HG03432 (cell line): ENCODE results near the gene ARL16.
A peak's percentile ranks its signal among the peaks of the same experiment; 100 is the strongest.

Experiments used
- ATAC-seq: cut with Tn5 transposase; IDR thresholded peaks from one replicate; pipeline ENCODE4 v1.9.1; 2021; ENCODE audit warnings: mild to moderate bottlenecking, moderate library complexity; ENCODE audit not compliant: unreplicated experiment

ARL16 gene

DNA sequence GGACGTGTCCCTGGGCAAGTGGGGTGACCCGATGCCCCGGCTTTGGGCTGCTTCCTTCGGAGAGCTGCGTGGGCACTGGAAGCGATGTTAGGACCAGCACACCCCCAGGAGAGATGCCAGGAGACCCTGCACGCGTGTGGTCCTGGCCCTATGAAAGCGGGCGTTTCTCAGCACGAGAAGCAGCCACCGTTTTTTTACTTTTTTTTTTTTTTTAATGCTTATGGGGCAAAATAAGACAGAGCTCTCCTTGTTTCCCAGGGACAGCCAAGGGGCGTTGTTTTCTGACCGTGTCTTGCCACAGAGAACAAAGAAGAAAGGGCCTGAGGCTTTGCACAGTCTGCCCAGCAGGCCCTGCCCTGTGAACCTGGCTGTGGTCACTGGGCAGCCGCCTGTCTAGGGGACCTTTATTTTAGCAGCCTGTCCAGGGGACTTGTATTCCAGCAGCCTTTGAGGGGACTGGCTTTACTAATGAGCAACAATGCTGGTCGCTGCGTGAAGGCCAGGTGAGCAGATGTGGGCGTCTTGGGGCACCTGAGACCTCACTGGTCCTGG lies 29.5 kb upstream of the ARL16 start:
- ATAC-seq, result no peak

- peak; percentile 14 for ATAC-seq
These were observed 28.9 kb upstream of the ARL16 start for GRCh38 chr17:81712468-81713003.

DNA sequence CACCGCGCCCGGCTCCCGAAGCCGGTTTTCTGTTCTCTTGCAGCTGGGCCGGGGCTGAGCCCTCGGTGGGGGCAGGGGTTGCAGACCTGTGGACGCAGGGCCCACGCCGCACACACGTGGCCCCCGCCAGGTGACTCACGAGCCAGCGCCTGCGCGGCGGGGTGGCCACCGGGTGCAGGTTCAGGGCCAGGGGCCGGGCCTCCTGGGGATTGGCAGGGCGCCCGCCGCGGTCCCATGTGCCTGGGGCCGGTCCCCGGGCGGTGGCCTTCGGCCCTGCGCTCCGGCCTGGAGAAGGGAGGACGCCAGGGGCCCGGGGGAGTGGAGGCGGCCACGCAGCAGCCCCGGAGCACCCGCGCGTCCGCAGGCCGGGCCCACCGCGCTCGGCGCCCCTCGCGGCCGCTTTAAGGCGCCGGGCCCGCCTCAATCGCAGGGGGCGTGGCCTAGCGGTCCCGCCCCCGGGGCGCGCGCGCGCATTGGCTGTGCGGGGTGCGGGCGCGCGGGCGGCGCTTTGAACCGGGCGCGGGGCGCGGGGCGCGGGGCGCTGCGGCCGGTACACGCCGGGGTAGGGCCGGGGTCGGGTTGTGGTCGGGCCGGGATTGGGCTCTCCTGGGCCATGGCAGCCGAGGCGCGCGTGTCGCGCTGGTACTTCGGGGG lies 28.3 kb upstream of the ARL16 start, which contains the start of gene SLC25A10:
Gene SLC25A10, plus strand, starts transcription at position 471 of the 654 bp plus-strand sequence. Its CDS starts 143 bp downstream, at position 614.
- peak; percentile 62 for ATAC-seq

DNA sequence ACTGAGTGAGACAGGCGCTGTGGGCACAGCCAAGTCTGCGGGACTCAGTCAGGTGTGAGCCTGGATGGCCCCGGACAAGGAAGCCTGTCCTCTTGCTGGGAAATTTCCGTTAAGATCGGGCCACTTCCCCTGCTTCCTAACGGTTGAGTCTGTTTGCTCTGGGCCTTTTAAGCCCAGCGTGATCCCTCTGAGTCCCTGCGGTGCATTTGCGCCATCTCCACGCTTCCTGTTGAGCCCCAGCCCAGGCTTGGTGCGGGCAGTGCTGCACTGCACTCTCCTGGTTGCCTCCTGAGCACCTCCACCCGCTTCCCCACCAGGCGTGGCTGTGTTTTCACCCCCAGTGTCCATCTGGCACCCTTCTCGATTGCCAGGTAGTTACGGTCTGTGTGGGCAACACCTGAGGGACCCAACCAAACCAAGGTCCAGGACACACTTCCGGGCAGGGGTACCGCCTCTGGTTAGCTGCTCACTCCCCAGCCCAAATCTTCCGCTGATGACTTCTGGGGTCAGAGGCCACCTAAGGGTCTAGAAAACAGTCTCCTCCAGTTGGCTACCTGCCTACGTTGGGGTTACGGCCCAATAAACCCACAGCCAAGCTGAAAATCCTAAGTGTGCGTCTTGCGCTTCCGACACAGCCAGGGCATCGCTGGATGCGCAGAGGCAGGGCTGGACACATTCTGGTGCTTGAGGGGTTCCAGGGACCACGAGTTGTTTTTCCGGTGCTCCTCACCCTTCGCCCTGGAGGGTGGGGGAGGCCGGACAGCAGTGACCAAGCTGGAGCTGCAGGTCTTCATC lies 27.1 kb upstream of the ARL16 start:
- no peak for ATAC-seq

DNA sequence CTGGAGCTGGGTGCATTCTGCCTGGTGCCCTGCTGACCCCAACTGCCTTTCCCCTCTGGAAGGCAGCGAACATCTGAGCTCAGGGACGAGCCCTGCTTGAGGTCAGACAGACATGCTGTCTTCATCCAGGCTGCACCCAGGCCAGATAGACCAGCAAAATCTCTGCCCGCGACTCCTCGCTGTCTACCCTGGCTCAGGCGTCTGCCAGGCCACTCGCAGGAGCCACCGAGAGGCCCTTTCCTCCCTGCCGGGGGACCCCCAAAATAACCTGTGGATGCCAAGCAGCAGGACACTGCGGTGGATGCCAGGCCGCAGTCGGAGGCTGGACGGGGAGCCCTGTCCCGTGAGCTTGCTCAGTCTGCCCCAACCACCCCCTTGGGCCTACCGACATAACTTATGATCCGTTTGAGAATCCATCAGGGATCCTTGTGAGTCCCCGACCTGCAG lies 25.2 kb upstream of the ARL16 start:
- no peak for ATAC-seq

DNA sequence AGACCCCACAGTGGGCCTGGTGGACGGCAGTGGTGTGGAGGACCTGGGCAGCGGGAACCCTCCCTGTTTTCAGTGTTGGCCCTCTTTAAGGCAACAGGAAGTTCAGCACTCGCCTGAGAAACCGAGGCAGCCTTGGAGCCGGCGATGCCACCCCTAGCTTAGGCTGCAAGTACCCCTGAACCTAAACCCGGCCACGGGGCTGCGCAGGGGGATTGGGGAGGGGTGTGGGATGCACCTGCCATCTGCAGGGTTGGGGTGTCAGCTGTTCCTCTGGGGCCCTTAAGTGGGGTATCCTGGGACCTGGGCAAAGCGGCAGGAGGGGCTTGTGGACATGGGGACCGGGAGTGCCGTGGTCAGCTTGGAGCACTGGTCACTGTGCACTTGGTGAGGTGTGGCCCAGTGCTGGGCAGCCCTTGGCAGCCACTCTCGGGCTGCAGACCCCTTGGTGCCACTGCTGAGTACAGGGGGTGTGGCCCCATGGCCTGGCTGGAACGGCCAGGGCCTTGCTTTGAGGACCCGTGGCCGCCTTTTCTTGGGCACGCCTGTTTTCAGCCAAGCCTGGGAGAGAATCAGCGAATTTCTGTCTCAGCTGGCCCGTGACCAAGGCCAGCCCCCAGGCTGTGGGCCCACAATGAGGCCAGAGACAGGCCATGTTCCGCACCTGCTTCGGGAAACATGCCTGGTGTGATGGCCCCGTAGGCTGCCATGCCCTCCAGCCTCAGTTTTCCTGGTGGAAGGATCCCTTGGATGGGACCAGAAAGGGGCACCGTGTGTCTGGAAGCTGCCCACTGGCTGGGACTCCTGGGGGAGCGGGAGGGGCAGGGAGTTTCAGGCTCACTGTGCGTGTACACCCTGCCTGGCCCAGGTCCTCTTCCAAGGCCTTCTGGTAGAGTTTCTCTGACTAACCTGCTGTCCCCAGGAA lies 24.4 kb upstream of the ARL16 start:
- no peak for ATAC-seq

DNA sequence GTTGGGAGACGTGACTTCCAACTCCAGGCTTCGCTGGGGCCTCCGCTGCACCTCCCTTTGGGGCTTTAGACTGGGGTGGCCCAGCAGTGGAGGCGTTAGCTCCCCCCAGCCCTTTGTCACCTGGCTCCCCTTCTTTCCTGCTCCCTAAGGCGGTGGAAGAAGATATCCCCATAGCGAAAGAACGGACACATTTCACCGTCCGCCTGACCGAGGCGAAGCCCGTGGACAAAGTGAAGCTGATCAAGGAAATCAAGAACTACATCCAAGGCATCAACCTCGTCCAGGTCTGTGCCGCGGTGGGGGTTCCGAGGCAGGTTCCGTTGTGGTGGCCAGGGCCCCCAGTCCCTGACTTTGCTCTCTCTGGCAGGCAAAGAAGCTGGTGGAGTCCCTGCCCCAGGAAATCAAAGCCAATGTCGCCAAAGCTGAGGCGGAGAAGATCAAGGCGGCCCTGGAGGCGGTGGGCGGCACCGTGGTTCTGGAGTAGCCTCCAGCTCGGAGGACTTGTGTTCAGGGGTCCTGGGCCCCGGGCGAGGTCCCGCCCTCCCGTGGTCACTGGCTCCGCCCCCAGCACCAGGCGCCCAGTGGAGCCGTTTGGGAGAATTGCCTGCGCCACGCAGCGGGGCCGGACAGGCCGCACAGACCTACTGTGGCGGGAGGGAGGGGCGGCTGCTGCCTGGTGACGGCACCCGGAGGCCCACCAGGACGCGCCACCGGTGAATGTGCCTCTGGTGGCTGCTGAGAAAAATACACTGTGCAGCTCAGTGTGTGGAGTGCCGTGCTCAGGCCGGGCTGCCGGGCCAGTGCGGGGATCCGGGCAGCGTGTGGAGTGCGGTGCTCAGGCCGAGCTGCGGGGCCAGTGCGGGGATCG lies 23.4 kb upstream of the ARL16 start:
- ATAC-seq, result no peak

- no peak for ATAC-seq
These were observed 22.6 kb upstream of the ARL16 start for GRCh38 chr17:81706232-81706611.

GRCh38 chr17:81705518-81706231 lies 22.1 kb upstream of the ARL16 start:
- ATAC-seq, result no peak

GRCh38 chr17:81703747-81704654 lies 20.4 kb upstream of the ARL16 start:
- ATAC-seq, result no peak

GRCh38 chr17:81702934-81703746 lies 19.5 kb upstream of the ARL16 start, which contains the start of gene MRPL12:
TSS of gene MRPL12 (plus strand) at chr17:81703367. CDS start at chr17:81703502, 135 bp downstream.
- peak; percentile 77 for ATAC-seq

DNA sequence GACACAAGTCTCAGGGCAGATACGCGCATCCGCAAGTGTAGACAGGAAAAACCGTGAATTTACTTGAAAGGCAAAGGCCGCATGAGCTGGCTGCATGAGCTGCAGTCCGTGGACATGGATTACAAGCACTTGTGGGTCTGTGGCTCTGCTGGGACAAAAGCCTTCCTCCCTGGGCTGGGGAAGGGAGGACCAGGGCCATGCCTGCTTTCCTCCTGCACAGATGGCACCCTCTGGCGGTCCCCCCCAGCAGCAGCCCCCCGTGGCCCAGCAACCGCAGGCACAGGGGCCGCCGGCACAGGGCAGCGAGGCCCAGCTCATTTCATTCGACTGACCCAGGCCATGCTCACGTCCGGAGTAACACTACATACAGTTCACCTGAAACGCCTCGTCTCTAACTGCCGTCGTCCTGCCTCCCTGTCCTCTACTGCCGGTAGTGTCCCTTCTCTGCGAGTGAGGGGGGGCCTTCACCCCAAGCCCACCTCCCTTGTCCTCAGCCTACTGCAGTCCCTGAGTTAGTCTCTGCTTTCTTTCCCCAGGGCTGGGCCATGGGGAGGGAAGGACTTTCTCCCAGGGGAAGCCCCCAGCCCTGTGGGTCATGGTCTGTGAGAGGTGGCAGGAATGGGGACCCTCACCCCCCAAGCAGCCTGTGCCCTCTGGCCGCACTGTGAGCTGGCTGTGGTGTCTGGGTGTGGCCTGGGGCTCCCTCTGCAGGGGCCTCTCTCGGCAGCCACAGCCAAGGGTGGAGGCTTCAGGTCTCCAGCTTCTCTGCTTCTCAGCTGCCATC lies 17.9 kb upstream of the ARL16 start:
- ATAC-seq, result no peak

DNA sequence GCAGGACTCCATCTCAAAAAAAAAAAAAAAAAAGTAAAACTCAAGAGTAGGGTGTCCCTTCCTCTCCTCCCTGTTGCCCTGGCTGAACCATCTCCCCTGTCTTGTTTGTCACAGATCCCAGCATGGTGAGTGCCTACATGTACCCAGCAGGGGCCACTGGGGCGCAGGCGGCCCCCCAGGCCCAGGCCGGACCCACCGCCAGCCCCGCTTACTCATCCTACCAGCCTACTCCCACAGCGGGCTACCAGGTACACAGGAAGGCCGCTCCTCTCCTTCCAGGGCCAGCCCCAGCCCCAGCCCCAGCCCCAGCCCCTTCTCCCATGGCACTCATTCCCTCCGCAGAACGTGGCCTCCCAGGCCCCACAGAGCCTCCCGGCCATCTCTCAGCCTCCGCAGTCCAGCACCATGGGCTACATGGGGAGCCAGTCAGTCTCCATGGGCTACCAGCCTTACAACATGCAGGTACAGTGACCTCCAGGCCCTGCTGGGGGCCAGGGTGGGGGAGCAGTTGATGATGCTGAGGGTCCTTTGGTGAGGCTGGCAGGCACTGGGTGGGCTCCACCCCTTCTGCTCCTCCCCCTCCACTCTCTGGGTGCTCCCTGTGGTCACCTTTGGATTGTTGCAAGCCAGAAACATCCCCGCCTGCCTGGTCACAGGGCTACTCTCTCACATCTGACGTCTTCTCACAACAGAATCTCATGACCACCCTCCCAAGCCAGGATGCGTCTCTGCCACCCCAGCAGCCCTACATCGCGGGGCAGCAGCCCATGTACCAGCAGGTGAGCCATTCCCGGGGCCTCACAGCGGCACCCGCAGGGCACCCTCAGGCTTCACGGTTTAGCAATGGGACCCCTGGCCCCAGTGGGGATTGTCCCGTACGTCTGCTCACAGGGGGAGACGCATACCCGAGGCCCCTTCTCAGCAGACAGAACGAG lies 17.0 kb upstream of the ARL16 start:
- no peak for ATAC-seq

DNA sequence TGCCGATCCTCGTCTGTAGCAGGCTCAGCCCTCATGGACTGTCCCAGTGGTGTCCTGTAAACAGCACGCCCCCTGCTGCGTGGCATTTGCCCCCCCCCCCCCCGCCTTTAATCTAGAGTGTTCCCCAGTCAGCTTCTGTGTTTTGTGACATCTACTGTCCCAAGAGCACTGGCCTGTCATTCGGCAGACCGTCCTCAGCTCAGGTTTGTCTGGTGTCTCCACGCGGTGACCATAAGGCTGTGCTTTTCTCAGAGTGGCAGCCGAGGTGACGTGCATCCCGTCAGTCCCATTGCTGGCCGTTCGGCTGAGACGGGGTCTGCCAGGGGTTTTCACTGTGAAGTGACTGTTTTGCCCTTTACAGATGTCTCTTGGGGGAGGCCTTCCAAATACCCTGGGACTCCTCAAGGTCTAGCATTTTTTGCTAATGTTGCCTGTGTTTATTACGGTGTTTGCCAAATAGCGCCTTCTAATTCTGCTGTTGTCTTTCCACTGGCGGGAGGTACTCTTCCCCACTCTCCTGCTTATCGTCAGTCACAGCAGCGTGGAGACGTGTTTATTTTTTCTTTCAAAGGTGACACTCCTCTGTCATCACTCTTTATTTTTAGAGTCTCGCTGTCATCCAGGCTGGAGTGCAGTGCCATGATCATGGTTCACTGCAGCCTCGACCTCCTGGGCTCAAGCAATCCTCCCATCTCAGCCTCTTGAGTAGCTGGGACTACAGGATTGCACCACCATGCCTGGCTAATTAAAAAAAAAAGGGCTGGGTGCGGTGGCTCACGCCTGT lies 13.9 kb upstream of the ARL16 start:
- ATAC-seq, result no peak
